ENCODE results near the gene ZNF275.
A peak's percentile ranks its signal among the peaks of the same experiment; 100 is the strongest.
"Not testable (repeated sequence)": the region's sequence is repeated elsewhere in the genome, so short reads cannot be mapped to it uniquely, and the experiment has no call there.

Gene ZNF275

GRCh38 chrX:153361781-153362397 is 27.9 kb downstream of the ZNF275 start:
- no peak for DNase-seq (ENCODE audit: low spot score)

GRCh38 chrX:153365670-153366069 is 31.7 kb downstream of the ZNF275 start:
- DNase-seq (ENCODE audit: low spot score) = no peak

- DNase-seq (ENCODE audit: low spot score) = no peak
These were observed 32.2 kb downstream of the ZNF275 start for GRCh38 chrX:153366119-153366518.

- no peak for DNase-seq (ENCODE audit: low spot score)
These were observed 33.1 kb downstream of the ZNF275 start for GRCh38 chrX:153366878-153367538.

- no peak for DNase-seq (ENCODE audit: low spot score)
These were observed 36.5 kb downstream of the ZNF275 start for GRCh38 chrX:153370293-153371055.

DNA sequence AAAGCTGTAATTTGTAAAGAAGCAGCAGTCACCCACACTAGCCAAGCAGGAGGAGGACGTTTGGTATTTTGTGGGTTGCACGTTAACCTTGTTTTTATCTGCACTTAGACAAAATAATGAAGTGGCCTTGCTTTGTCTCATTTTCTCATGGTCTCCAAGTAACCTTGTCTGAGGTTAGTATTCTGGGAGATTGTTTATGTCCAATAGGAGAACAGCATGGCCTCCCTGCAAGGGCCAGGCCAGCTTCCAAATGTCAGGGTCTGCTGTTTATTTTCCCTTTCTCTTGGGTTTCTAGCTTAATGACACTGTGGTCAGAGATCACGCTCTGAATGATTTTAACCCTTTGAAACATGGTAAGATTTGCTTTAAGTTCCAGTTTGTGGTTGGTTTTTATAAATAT is 37.3 kb downstream of the ZNF275 start:
- DNase-seq (ENCODE audit: low spot score) = no peak

- DNase-seq (ENCODE audit: low spot score) = no peak
These were observed 39.0 kb downstream of the ZNF275 start for GRCh38 chrX:153372949-153373348.

DNA sequence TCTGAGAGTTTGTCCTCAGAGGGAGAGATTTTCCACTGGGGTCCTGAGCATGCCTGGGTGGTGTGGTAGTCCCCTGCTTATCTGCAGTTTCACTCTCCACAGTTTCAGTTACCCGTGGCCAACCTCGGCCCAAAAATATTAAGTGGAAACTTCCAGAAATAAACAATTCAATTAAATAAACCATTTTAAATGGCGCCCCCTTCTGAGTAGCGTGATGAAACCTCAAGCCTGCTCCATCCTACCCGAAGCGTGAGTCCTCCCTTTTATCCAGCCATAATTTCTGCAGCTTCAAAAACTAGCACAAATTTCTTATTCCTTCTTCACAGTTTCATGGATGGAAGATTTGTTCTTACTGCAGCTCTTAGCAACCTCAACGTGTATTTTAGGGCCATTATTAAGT is 40.5 kb downstream of the ZNF275 start:
- no peak for DNase-seq (ENCODE audit: low spot score)

GRCh38 chrX:153375571-153375970 is 41.6 kb downstream of the ZNF275 start:
- no peak for DNase-seq (ENCODE audit: low spot score)

- DNase-seq (ENCODE audit: low spot score) = no peak
These were observed 43.8 kb downstream of the ZNF275 start for GRCh38 chrX:153377727-153378126.

- no peak for DNase-seq (ENCODE audit: low spot score)
These were observed 44.7 kb downstream of the ZNF275 start for GRCh38 chrX:153378607-153379006.

- no peak for DNase-seq (ENCODE audit: low spot score)
These were observed 45.6 kb downstream of the ZNF275 start for GRCh38 chrX:153379508-153379907.

- DNase-seq (ENCODE audit: low spot score) = no peak
These were observed 46.1 kb downstream of the ZNF275 start for GRCh38 chrX:153379971-153380581.

DNA sequence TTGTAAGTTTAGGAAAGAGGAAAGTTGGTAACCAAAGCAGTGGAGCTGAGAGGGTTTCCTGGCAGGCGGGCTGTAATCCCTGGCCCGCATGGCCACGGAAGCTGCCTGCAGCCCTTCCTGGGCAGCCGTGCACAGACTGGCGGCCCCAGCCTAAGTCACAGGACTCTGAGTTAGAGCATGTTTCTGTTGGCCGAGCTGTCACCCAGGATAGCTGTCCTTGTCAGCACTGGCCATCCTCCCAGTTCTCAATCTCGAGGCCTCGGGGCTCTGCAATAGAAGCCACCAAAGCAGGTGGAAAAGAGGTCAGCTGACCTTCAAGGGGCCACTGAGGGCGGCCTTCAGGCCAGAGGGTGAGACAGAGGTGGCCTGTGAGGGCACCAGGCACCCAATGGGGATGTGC is 46.7 kb downstream of the ZNF275 start:
- DNase-seq (ENCODE audit: low spot score) = no peak

GRCh38 chrX:153381684-153382532 is 48.0 kb downstream of the ZNF275 start:
- DNase-seq (ENCODE audit: low spot score) = peak; percentile 39

DNA sequence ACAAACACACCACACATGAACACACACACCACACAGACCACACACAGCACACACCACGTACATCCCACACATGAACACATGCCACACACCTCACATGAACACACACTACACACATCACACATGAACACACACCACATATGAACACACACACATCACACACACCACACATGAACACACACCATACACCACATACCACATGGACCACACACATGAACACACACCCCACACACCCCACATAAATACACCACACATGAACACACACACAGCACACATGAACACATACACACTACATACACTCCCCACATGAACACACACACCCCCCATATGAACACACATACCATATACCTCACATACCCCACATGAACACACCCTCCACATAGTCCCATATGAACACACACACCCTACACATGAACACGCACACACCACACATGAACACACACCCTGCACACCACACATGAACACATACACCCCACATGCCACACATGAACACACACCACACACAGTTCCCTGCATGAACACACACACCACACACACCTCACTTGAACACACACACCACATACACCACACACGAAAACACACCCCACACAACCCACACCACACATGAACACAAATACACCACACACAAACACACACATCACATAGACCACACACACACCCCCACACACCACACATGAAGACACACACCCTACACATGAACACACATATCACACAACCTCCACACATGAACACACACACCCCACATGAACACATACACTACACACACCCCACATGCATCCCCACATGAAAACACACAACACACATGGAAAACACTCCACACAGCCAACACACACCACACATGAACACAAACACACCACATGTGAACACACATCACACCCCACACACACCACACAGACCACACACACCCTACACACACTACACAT is 48.9 kb downstream of the ZNF275 start:
- DNase-seq (ENCODE audit: low spot score) = no peak

- DNase-seq (ENCODE audit: low spot score) = no peak
These were observed 50.4 kb downstream of the ZNF275 start for GRCh38 chrX:153384390-153384789.

- not testable (repeated sequence) for DNase-seq (ENCODE audit: low spot score)
These were observed 51.0 kb downstream of the ZNF275 start for GRCh38 chrX:153384973-153385372.

GRCh38 chrX:153386097-153386496 is 52.1 kb downstream of the ZNF275 start:
- no peak for DNase-seq (ENCODE audit: low spot score)

GRCh38 chrX:153387345-153387744 is 53.4 kb downstream of the ZNF275 start:
- no peak for DNase-seq (ENCODE audit: low spot score)

Measured in cerebellar cortex (tissue), 1 donor.